RPMI8226 (cell line): Measurements from ENCODE around the gene KRABD2.
"Not testable (repeated sequence)": the region's sequence is repeated elsewhere in the genome, so short reads cannot be mapped to it uniquely, and the experiment has no call there.

Experiments
- DNase-seq: peaks from one replicate; pipeline ENCODE4 v3.0.0-alpha.2; 2015

Gene KRABD2

DNA sequence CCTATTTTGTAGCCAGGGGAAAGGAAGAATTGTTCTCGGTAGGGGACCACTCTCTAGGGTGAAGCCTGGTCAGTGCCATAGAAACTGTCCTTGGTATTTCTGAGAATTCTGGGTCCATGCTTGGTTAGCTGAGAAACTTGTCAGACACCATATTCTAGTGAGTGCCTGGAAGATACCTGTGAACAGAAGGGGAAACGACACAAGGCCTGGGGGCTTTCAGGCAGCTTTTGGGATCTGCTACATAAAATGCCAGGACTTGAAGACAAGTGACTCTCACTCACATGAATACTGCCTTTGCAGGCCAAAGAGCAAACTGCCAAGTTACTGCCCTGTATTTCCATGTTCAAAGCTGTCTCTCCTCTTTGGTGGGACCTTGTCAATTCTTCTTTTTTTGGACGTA, 18.6 kb downstream of the KRABD2 start:
- no peak for DNase-seq

DNA sequence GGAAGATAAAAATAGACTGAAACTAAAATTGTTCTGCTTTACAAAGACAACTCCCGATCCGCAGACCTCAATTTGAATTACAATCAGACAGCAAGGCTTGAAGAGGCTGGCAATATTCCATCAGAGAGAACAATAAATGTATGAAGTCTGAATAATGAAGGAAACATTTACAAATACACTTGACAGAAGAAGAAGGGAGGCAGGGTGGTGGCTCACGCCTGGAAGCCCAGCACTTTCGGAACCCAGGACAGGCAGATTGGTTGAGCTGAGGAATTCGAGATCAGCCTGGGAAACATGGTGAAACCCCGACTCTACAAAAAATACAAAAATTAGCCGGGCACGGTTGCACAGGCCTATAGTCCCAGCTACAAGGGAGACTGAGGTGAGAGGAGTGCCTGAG, 22.3 kb downstream of the KRABD2 start:
- DNase-seq = no peak

DNA sequence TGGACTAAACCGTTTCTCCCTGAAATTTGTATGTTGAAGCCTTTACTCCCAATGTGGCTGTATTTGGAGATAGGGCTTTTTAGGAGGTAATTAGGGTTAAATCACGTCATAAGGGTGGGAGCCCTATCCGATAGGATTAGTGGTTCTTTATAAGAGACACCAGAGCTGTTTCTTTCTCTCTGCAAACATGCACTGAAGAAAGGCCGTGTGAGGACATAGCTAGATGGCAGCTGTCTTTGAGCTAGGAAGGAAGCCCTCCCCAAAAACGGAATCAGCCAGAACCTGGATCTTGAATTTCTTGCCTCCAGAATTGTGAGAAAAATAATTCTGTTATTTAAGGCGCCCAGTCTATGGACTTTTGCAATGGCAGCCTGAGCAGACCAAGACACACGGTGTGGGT, 22.8 kb downstream of the KRABD2 start:
- no peak for DNase-seq

DNA sequence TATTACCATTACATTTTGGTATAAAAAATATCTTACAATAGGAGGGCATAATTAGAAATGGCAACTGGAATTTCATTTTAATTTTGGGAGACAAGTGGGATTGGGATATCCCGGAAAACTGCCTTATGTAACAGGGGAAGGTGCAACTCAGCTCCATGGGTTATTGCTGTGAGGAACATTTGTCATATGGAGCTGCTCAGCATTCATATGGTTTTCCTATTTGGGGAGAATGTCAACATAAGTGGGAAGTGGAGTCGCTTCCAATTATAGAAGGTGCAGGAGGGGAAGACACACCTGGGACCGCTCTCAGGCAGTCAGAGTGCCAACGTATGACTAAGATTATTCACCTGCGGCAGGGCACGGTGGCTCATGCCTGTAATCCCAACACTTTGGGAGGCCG, 26.2 kb downstream of the KRABD2 start:
- DNase-seq = no peak

DNA sequence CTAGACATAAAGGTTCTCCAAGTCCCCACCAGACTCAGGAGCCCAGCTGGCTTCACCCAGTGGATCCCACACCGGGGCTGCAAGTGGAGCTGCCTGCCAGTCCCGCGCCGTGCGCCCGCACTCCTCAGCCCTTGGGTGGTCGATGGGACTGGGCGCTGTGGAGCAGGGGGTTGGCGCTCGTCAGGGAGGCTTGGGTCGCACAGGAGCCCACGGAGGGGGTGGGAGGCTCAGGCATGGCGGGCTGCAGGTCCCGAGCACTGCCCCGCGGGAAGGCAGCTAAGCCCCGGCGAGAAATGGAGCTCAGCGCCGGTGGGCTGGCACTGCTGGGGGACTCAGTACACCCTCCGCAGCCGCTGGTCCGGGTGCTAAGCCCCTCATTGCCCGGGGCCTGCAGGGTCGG, 29.5 kb downstream of the KRABD2 start:
- DNase-seq = not testable (repeated sequence)

GRCh38 chr17:8345951-8346665, 30.4 kb downstream of the KRABD2 start:
- no peak for DNase-seq

DNA sequence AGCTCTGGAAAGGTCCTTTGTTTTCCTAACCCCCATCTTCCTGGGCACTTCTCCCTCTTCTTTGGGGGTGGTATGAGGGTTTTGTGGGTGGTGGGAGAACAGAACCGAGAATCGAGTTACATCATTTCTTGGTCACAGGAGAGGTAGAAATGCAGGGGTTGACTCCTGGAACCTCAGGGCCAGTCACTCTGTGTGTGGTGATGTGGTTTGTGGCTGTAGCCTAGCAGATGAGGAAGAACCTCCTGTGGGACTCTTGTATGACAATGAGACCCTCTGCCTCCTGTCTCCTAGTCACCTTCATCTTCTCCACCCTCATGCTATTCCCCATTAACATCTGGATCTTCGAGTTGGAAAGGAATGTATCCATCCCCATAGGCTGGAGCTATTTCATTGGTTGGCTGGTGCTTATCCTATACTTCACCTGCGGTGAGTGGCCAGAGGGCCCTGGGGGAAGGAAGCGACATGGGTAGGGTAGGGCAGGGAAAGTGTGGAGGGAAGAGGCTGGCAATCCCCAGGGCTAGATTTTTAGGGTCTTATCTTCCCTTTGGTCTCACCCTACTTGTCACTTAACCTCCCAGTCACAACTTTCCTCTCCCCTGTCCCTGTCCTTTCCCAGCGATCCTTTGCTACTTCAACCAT, 31.3 kb downstream of the KRABD2 start:
- DNase-seq = no peak

- no peak for DNase-seq
Observed at GRCh38 chr17:8341456-8341855, 35.0 kb downstream of the KRABD2 start.

GRCh38 chr17:8339540-8339939, 37.0 kb downstream of the KRABD2 start, which contains the start of gene ODF4:
Gene ODF4, plus strand, starts transcription at chr17:8339840. Its CDS starts 212 bp downstream, at chr17:8340052.
- no peak for DNase-seq

- no peak for DNase-seq
Observed at GRCh38 chr17:8338753-8339140, 37.8 kb downstream of the KRABD2 start.

DNA sequence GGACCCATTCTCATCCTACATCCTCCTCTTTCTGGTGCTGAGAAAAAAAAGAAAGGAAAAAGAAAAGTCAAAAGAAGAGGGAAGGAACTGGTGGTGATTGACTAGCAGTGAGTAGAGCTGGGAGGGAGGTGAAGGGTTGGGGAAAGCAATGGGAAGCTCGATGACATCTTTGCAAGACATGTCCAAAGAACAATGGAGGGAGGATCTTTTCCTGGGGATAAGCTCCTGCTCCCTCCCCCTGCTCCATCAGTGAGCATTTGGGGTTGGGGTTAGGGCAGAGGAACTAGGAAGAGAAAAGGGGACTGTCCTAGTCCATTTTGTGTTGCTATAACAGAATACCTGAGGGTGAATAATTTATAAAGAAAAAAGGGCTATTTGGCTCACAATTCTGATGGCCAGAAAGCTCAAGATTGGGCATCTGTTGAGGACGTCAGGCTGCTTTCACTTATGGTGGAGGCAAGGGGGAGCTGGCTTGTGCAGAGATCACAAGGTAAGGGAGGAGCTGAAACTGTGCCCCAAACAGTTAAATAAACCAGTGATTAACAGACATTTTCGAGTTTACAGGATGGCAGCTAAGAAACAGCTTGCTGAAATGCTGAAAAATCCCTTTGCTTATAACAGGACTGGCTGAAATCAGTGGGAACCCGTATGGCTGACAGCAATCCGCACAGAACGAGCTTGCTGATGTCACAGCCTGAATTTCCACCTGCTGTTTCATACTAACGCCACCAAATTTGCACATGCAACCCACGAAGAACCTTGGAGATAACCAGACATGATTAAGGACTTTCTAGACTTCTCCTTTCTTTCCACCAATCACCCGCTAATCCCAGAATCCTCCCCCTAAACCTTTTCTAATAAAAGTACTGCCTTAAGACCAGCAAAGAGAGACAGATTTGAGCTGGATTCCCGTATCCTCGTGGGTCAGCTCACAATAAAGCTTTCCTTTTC, 38.4 kb downstream of the KRABD2 start:
- no peak for DNase-seq

DNA sequence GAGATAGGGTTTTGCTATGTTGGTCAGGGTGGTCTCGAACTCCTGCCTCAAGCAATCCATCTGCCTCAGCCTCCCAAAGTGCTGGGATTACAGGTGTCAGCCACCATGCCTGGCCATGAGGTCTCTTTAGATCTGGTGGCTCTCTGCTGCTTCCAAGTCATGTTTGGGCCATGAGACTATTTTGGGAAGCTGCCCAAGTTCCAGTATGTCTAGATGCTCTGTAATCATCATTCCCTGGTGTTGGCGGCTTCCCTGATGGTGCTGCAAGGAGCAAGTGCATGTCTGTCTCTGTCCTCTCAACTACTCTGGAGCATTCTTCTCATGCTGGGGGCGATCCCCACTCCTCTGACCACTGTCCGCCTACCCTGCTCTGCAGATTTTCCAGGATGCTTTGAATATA, 43.2 kb downstream of the KRABD2 start:
- DNase-seq = no peak

DNA sequence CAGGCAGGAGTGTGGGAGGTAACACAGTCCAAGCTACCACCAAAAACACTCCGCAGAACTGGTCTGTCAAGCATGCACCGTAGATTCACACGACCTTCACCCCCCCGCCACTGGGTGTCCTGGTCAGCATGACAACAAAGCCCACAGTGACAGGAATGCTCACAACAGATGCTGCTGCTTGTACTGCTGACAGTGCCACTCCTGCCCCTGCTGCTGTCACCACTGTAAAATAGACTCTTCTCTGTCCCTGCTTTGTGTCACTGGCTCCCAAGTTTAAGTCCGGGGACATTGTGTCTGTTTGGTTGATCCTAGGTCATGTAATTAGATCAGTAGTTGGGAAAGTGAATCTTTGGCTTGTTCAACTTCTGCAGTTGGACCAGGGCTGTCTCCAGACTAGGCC, 43.8 kb downstream of the KRABD2 start:
- no peak for DNase-seq

DNA sequence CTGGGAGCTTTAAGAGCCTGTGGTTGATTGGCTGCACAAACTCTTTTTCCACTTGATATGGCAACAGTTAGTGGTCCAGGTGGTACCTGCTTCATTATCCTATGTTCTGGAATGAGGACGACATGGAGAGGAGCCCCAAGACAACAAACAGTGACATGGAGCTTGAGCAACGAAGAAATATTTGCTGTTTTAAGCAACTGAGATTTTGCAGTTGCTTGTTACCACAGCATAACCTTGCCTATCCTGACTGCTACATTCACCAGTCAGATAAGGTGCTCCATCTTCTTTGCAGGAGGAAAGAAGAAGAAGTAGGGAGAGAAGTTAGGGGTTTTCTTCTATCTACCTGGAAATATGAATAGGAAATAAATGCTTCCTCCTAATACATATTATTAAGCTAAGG, 44.4 kb downstream of the KRABD2 start:
- no peak for DNase-seq

GRCh38 chr17:8327303-8327649, 49.2 kb downstream of the KRABD2 start:
- DNase-seq = no peak
